ENCODE data around the gene SCO2.

DNA sequence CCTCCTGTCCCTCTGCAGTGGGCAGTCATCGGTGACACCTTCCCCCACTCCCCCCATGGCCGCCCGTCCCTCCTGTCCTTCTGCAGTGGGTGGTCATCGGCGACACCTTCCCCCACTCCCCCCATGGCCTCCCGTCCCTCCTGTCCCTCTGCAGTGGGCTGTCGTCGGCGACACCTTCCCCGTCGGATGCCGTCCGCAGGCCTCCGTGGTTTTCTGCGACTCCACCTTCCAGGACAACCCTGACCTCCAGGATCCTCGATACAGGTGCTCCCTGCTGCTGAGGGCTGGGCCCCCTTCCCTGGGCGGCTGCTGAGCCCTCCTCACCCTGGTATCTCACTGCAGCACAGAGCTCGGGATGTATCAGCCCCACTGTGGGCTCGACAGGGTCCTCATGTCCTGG is 36.5 kb downstream of the SCO2 start:
- TF ChIP-seq, protein P1, sequence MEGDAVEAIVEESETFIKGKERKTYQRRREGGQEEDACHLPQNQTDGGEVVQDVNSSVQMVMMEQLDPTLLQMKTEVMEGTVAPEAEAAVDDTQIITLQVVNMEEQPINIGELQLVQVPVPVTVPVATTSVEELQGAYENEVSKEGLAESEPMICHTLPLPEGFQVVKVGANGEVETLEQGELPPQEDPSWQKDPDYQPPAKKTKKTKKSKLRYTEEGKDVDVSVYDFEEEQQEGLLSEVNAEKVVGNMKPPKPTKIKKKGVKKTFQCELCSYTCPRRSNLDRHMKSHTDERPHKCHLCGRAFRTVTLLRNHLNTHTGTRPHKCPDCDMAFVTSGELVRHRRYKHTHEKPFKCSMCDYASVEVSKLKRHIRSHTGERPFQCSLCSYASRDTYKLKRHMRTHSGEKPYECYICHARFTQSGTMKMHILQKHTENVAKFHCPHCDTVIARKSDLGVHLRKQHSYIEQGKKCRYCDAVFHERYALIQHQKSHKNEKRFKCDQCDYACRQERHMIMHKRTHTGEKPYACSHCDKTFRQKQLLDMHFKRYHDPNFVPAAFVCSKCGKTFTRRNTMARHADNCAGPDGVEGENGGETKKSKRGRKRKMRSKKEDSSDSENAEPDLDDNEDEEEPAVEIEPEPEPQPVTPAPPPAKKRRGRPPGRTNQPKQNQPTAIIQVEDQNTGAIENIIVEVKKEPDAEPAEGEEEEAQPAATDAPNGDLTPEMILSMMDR (conservative IDR thresholded peaks at IDR 0.05), result no peak
- TF ChIP-seq EZH2 (IDR thresholded peaks at IDR 0.05; ENCODE audit: low read depth), result no peak
